ENCODE results near the gene UTS2.

The UTS2 gene, protein sequence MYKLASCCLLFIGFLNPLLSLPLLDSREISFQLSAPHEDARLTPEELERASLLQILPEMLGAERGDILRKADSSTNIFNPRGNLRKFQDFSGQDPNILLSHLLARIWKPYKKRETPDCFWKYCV

DNA sequence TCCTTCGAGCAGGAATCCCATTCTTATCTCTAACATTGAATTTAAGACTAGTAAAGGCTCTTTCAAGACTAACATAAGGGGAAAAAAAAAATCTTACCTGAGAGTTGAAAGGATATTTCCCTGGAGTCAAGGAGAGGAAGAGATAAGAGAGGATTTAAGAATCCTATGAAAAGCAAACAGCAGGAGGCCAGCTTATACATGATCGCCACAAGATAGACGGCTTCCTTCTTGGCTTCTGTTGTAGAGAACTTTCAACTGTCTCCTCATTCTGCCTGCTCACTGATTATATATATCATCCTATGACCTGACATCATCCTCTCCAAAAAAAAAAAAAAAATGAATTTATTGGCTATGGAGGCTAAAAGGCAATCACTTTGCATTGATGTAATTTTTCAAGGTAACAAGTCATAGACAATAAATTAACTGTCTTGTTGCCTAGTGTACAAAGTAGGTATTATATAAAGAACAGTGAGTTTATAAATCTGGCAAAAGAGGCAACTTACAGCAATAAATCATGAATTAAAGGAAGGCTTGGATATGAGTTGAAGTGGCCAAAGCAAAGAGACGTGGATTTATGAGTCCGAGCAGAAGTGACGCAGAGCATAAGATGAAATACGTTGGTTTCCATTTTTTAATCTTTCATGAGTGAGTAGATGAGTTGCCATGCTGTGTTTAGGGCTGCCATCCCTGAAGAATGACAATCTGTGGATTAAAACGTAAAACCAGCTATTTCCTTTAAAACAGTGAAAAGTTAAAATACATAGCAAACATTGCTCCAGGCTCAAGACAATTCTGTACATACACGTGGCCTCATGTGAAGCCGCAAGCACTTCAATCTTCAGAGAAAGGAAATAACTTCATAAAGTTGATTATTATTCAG is at the start of gene UTS2:
Gene UTS2, minus strand, starts transcription at position 262 of the 880 bp plus-strand sequence. Its CDS starts 62 bp downstream, at position 200.
- no peak for DNase-seq (ENCODE audit: low read depth)

DNA sequence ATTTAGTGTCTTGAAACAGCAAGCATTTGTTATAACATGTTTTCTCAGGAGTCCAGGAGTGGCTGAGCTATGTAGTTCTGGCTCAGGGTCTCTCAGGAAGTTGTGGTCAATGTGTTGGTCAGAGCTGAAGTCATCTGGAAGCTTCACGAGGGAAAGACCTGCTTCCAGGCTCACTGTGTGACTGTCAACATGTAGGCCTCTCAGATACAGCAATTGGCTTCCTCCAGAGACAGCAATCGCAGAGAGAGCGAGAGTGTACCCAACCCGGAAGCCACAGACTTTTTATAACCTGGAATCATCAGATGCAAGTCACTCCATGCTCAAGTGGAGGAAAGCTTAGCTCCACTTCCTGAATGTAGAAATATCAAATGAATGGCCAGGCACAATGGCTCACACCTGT is 46.9 kb upstream of the UTS2 start:
- DNase-seq (ENCODE audit: low read depth) = no peak

DNA sequence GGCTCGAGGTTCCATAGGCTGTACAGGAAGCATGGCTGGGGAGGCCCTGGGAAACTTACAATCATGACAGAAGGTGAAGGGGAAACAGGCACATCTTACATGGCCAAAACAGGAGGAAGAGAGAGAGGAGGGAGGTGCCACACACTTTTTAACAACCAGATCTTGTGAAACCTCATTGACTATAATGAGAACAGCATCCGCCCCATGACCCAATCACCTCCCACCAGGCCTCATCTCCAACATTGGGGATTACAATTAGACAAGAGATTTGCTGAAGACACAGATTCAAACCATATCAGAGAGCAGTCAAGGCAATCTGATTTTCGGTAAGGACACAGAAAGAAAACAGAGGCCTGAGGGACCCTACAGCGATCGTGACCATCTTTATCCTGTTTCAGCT is 46.1 kb upstream of the UTS2 start:
- DNase-seq (ENCODE audit: low read depth) = no peak

DNA sequence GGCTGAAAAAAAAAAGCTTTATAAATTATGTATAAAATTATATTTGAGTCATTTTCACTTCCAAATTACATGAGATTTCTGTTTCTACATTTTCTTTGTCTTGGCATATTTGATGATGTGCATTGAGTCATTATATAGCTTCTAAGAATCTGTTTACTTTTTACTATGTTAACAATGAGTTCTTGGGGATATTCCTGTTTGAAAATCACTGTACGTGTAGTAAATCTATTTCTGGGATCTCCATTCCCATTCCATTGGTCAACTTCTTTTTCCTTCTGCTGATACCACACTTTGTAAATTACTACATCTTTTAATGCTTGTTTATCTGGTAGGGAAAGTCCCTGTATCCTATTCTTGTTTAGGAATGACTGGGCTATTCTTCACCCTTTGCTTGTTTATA is 44.1 kb upstream of the UTS2 start:
- no peak for DNase-seq (ENCODE audit: low read depth)

DNA sequence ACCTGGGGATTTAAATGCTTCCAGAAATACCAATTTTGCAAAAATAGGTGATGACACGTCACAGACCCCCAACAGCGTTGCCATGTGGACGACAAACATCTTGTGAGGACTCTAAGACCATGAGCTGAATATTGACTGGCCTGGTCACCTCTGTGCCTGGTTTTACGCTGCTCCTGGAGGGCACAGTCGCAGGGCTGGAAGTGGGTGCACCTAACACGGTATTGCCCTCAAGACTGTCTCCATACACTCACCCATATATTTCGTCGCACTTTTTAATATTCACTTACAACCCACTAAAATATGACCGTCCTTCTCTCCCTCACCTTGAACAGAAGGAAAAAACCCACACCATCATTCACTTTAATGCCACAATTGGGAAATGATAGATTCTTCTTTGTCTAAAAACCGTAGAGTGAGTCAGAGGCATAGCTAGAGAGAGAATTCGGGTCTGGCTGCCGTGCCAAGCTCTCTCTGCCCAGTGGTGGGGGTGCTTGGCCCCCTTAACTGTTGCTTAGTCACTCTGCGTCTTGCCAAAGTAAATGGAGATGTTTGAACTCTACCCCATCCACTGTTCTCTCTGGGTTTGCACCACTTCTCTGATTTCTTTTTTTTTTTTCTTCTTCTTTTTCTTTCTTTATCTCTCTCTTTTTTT is 40.8 kb upstream of the UTS2 start:
- DNase-seq (ENCODE audit: low read depth) = peak; percentile 78

DNA sequence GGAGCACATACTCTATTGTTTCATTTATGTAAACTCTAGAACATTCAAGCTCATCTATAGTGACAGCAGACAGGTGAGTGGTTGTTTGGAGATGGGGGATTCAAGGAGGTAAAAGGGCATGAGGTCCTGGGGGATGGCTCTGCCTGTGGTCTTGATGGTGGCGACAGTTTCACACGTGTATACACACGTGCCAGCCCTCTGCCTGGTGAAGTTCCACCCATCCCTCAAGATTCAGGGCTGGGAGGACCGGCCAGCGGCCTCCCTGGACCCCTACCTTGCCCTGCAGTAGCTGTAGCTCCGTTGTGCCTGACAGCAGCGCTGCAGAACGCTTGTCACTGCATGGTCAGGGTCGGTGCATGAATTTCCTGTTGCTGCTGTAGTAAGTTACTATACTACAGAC is 38.9 kb upstream of the UTS2 start:
- DNase-seq (ENCODE audit: low read depth) = no peak

DNA sequence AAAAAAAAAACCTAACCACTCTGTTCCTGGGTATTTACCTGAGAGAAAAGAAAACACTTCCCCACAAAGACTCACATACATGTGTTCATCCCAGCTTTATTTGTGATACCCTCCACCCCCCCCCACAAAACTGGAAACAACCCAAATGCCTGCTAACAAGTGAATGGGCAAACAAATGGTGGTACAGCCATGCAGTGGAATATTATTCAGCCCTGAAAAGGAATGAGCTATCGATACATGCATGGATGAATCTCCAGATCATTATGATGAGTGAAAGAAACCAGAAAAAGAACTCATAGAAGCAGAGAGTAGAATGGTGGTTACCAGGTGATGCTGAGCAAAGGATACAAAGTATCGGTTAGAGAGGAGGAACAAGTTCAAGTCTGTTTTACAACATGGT is 38.0 kb upstream of the UTS2 start:
- no peak for DNase-seq (ENCODE audit: low read depth)

DNA sequence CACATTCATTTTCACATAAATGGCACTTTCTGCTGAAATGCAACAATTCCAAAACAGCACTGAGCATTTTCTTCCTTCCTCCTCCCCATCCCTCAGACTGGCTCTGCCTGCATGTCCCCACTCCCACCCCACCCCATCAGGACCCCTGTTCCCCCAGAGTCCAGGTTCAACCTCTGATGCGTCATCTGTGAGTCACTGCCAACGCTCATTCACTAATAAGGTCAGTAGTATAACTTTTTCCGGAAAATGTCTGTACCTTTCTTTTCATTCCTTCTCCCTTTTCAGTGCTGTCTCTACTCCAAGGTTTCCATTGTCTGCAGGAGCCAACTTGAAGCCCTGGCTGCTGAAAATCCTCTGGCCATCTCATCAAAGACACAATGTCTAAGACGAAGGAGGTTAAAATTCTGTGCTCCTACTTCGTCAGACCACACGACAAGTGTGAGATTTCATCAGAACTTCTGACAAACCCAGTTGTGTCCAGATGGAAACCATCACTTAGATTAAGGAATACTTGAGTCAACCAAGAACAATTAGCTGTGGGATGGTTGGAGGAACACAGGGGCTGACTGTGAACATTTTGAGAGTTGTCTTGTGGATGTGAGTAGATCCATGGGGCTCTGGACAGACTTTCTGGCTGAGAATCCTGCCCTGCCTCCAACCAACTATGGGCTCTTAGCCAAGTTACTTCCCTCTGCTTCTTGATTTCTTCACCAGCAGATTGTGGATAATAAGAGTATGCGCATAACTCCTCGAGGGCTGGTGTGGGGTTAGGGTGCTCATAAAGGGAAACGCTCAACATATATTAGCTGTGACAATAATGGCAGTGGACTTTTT is 35.6 kb upstream of the UTS2 start:
- DNase-seq (ENCODE audit: low read depth) = peak; percentile 71

DNA sequence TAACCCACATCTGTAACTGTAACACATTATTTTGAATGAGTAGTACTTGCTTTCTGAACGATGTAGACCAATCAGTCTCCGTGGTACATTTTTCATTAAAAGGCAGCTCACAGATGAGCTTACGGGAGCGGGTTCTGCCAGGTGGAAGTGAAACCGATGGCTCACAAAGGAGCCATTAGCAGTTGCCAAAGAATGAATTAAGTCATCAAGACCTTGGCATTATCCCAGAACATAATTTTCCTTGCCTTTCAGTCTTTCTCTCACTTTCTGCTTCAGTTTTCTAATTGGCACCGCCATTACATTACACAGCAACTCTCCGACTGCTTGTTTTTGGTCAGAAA is 33.5 kb upstream of the UTS2 start:
- no peak for DNase-seq (ENCODE audit: low read depth)

DNA sequence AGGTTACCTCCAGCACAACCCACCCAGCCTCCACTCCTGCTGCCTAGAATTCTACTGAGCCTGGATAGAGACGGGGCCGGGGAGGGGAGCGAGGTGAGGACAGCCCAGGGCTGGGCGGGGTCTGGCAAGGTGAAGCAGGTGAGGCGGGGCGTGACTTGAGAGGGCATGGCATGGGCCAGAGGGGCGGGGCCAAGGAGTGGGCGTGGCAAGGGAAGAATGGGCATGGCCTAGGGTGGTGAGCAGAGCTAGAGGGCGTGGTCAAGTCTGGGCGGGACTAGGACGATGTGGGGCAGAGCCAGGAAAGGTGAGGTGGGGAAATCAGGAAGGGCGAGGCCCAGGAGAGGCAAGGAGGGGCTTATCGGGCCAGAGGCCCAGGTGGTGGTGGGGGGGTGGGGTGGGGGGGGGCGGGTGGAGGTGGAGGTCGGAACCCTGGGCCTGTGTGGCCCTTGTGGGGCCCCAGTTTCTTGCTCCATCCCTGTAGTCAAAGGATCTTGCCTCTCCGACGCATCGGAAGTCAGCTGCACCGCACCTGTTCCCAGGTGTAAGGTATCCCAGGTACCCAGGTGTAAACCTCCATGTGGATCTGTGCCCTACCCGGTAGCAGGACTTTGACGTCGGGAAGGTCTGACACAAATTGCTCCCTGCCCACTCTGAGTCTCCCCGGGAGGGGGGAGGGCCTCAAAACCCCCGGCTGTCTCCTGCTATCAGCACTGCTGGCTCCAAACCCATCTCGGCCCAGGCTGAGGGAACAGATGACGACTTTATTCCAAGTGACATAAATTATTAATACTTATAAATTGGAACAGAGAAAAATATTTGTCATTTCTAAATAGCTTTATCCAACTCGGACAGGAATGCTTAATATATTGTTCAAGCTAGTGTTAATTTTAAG is 32.9 kb upstream of the UTS2 start:
- DNase-seq (ENCODE audit: low read depth) = no peak

DNA sequence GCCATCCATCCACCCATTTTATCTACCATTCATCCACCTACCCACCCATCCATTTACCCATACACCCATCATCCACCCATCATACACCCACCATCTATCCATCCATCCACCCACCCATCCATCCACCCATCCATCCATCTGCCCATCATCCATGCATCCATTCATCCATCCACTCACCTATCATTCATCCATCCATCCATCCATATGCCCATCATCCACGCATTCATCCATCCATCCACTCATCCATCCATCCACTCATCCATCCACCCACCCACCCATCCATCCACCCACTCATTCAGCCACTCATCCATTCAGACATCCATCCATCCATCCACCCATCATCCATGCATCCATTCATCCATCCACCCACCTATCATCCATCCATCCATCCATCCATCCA is 31.9 kb upstream of the UTS2 start:
- no peak for DNase-seq (ENCODE audit: low read depth)

DNA sequence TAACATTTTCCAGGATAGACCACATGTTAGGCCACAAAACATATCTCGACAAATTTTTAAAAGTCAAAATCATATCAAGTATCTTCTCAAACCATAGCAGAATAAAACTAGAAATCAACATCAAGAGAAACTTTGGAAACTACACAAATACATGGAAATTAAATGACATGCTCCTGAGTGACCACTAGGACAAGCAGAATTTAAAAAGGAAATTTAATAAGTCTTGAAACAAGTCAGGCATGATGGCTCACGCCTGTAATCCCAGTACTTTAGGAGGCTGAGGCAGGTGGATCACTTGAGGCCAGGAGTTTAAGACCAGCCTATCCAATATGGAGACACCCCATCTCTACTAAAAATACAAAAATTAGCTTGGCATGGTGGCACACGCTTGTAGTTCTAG is 26.4 kb upstream of the UTS2 start:
- no peak for DNase-seq (ENCODE audit: low read depth)

DNA sequence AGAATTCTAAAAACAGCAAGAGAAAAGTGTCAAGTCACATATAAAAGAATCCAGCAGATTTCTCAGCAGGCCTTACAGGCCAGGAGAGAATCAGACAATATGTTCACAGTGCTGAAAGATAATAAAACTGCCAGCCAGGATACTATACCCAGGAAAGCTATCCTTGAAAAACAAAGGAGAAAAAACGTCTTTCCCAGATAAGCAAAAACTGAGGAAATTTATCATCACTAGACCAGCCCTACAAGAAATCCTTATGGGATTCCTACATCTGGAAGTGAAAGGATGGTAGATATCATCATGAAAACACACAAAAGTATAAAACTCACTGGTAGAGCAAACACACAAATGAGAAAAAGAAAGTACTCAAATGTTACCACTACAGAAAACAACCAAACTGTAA is 25.2 kb upstream of the UTS2 start:
- DNase-seq (ENCODE audit: low read depth) = no peak

DNA sequence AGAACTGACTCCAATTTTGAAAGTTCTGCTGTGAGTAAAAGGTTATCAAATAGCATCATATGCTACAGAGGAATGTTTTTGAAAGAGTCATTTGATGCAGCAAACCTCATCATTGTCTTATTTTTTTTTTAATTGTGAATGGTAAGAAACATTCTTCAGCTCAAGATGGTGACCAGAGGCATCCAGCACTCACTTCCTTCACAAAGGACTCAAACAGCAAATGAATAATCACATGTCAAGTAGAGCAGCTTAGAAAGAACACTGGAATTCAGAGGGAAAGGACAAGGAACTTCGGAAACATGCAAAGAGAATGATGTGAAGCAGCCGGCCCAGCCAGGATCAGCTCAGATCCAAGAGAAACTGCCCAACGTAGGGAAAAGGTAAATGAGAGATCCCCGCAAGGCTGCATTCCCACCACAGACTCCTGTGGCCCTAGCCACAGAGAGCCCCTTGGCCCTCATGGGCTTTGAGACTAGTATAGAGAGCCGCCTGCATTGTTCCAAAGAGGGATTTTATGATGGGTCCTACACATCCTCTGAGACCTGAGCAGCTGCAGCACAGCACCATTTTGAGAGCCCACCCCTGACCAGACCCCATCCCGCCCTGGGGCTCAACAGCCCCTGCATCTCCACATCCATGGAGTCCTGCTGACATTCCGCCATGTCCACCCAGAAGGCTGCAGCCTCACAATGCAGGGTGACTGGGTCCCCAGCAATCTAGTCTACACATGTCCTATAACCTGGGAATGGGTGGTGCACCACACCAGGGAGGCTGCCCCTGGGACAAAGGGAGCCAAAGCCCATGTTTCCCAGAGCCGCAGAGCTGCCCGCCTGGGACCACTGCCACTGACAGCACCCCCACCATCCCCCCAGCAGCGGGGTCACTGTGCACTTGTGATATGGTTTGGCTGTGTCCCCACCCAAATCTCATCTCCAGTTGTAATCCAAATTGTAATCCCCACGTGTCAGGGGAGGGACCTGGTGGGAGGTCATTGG is 21.2 kb upstream of the UTS2 start:
- DNase-seq (ENCODE audit: low read depth) = no peak

DNA sequence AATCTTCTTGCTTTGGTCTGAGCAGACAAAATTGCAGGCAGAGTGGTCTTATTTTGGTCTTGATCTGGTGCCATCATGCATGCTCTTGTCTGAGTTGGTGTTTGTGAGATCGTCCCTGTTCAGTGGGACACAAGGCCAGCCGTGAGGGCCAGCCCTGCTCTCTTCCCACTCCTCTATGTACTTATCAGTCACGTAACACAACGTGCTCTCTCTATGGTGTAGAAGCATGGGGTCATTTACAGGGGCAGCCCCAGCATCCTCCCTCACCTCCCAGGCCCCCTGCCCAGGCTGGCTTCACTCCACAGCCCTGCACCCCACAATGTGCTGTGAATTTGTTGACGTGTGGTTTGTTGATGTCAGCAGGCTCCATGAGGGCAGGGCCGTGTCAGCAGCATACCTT is 18.3 kb upstream of the UTS2 start:
- DNase-seq (ENCODE audit: low read depth) = no peak

DNA sequence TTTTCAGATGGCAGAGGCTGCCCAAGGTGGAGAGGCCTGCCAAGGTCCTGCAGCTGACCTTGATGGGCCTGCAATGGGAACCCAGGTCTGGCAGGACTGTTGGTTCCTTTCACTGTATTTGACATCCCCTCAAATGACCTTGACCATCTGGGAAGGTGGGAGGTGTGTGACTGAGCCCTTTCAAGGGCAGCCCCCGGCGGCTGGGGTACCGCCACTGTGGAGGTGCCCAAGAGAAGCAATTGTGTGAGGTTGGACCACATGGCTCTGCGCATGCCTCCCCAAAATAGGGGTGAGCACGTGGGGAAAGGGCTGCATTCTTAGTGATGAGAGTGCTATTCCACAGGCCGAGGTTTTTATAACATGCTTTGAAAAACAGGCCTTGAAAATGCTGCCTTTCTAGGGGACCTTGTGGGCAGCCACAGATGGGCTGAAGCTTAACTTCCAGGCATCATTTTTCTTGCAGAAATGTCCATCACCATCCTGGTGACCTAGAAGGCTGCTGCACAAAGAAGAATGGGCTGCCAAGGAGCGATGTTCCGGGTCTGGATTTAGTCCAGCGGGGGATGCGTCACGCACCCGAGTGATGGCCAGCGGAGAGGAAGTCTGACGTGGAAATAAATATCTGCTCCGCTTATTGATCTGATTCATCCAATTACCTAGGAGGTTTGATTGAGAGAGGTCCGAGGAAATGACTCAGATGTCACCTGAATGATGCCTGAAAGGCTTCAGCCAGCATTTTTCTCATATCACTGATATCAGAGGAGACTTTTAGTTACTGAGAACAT is 16.5 kb upstream of the UTS2 start:
- DNase-seq (ENCODE audit: low read depth) = no peak

DNA sequence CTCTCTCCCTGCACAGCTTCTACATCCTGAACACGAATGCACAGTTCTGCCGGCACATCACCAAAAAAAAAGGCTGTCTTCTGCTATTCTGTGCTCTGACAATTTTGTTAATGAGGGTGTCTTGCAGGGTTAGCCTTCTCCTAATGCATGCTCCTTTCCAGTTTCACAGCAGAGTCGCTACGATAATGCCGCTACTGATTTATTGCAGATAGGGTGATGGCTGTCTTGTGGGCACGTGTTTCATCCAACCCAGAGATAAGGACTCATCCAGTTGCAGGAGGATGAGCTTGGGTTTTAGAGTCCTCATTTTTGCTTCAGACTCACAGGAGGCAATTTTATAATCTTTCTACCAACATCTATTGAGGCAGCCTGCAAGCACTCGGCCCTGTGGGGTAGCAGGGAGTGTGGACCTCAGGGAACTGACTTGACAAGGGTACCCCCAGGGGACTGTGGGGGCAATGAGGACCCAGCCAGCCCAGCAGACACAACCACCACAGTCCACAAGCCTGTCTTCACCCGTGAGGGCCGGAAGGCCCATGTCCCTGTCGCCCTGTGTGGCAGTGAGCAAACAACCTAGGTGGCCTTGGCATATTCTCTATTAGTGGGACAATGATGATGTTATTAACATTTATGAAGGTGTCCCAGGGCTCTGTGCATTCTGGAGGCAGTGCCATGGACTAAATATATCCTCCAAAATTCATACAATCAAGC is 15.4 kb upstream of the UTS2 start:
- DNase-seq (ENCODE audit: low read depth) = no peak

DNA sequence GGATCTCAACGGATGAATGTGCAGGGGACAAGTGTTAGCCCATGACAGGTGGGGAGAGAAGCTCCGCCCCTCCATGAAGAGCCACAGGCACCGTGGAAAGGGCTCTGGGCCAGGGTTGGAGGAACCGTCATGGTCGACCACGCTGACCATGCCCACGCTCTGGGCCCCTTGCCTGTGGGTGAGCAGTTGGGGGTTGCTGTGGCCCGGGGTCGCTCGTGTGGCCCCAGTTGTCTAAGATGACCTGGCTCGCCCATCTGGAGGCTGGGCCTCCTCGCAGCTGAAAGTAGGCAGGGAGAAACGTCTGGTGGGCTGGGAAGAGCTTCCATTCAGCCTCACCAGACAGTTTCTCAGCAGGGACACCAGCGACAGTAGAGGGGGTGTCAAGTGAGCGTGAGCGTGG is 13.1 kb upstream of the UTS2 start:
- DNase-seq (ENCODE audit: low read depth) = no peak
